GM12872 (cell line): Measurements from ENCODE around the gene DOC2B.
"Not testable (repeated sequence)": the region's sequence is repeated elsewhere in the genome, so short reads cannot be mapped to it uniquely, and the experiment has no call there.

ENCODE experiments used
- TF ChIP-seq, protein P1 (sequence below): IDR thresholded peaks from 3 replicates; pipeline ENCODE4 v1.5.1; 2011; ENCODE audit warnings: low read depth, mild to moderate bottlenecking, low read length, moderate library complexity; ENCODE audit not compliant: insufficient read depth

Gene DOC2B

GRCh38 chr17:145671-146541, 35.5 kb downstream of the DOC2B start:
- TF ChIP-seq, protein P1, sequence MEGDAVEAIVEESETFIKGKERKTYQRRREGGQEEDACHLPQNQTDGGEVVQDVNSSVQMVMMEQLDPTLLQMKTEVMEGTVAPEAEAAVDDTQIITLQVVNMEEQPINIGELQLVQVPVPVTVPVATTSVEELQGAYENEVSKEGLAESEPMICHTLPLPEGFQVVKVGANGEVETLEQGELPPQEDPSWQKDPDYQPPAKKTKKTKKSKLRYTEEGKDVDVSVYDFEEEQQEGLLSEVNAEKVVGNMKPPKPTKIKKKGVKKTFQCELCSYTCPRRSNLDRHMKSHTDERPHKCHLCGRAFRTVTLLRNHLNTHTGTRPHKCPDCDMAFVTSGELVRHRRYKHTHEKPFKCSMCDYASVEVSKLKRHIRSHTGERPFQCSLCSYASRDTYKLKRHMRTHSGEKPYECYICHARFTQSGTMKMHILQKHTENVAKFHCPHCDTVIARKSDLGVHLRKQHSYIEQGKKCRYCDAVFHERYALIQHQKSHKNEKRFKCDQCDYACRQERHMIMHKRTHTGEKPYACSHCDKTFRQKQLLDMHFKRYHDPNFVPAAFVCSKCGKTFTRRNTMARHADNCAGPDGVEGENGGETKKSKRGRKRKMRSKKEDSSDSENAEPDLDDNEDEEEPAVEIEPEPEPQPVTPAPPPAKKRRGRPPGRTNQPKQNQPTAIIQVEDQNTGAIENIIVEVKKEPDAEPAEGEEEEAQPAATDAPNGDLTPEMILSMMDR = no peak

DNA sequence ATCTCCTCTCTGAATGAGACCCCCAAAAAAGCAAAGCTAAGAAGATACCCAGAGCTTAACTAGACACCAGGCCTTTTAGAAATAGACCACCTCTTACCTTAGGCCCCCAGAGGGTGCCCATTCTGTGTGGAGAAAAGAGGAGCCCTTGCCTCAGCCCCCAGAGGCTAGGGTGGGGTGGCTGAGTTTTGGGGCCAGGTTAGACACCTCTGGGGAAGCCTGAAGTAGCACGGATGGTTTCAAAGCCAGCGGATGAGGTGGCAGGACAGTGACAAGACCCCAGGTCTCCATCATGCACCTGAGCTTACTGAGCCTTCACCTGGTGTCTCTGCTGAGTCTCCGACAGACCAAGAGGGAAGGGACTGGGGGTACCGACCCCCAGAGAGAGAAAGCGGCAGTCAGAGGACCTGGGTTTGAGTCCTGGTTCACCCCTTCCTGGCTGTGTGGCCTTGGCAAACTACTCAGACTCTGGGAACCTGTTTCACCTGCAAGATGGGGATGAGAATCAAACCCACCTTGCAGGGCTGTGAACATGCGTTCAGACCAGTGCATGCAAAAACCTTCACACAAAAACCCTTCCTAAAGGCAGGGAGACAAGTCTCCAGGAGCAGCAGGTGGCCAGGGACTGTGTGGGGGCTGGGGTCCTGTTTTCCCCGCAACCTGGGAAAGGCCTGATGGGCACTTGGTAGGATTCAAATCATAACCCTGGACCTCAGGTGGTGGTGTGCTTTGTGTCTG, 36.3 kb downstream of the DOC2B start:
- TF ChIP-seq, protein P1 = no peak

- TF ChIP-seq, protein P1 = peak; percentile 81
Measured at GRCh38 chr17:143785-144281, 37.6 kb downstream of the DOC2B start.

- TF ChIP-seq, protein P1 = no peak
Measured at GRCh38 chr17:142876-143784, 38.3 kb downstream of the DOC2B start.

- TF ChIP-seq, protein P1 = no peak
Measured at GRCh38 chr17:142102-142661, 39.3 kb downstream of the DOC2B start.

DNA sequence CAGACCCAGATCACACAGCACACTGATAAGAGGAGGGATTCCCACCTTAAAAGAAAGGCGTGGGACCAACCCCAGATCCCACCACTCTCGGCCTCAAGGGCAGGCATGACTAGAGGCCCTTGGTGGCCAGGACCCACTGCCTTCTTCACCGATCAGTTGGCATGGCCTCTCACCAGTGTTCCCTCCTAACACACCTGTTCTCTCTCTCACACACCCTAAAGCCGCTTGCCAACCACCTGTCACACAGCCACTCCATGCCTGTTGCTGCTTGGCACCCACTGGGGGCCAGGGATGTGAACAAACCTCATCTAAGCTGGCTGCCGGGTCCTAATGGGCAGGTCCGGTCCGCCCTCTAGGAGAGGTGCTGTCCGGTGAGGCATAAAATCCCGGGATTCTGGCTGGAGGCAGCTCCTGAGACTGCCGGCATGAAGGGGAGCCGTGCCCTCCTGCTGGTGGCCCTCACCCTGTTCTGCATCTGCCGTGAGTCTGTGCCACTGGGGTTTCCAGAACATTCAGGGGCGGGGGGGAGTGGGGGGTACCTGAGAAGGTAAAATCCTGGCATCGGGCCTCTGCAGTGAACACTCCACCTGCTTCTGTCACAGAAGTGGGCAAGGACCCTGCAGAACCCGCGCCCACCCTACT, 44.2 kb downstream of the DOC2B start, which contains the start of gene SCGB1C2:
Gene SCGB1C2, plus strand, starts transcription at position 404 of the 642 bp plus-strand sequence. Its CDS starts 22 bp downstream, at position 426.
- TF ChIP-seq, protein P1 = not testable (repeated sequence)
